ENCODE measurements around the gene TGM6. TPM values are rescaled to one million over a fixed set of nuclear protein-coding genes. Genes with fewer than 3 reads are reported as not detected.

The TGM6 gene
- total RNA-seq, 1 experiment from 2014 or later: not detected

DNA sequence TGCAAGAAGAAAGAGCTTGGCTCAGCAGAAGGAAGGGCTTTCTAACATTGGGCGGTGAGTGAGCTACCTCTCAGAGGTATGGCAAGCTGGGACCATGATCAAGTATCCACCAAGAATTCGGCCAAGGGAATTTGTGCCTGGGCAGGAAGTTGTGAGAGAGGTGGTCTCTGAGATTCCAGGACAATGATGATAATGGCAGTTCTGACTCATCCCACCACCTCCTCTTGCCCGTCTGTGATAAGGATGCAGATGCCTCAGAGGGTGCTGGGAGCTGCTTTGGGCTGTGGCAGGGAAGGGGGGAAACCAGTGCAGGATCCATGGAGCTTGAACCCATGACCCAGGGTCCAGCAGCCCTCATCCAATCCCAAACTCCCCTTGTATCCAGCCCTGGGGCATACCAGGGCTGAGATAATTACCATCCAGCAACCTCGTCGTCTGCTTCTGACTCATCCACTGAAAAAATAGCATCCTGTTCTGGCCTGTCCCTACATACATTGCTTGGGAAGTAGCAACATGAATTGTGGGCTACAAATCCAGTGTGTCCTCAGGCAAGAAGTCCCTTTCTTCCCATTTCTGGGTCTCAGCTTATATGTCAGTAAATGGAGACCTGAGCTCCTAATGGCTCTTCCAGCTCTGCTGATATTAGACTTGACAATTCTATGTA is 5.9 kb downstream of the TGM6 start:
- H3K36me3 Mint-ChIP-seq: no peaks in the 10 kb centered on the region; the same call in 1 of the 2 replicates
- no peaks in the 10 kb centered on the region; the same call in 1 of the 2 replicates for H3K27me3 Mint-ChIP-seq (ENCODE audit: low read depth)
- ATAC-seq (no peak), DNase-seq (ENCODE audit: low spot score) (no peak)
- no peaks in the 10 kb centered on the region for H3K4me1 Mint-ChIP-seq
- CTCF ChIA-PET: interaction anchor here (0.6 to 2.3 kb wide), 45 partner anchors 8 to 380 kb away, joined by 3 to 31 read pairs (median 5); partner anchors contain the start of genes NOP56 and SNRPB
- H3K9me3 Mint-ChIP-seq: peaks cover 30% of the 10 kb centered on the region
- POLR2A ChIA-PET: interaction anchor here (0.9 kb wide), 1 partner anchor 179 kb away, joined by 4 read pairs; no protein-coding TSS in a partner anchor
- no peak for TF ChIP-seq NFATC4 (CRISPR knock-in tag; IDR thresholded peaks at IDR 0.05)
- no peak for TF ChIP-seq TCF7 (CRISPR knock-in tag; IDR thresholded peaks at IDR 0.05; ENCODE audit: low read depth)
- H3K4me3 Mint-ChIP-seq: no peak overlapping the region
- no peak overlapping the region; the same call in 1 of the 2 replicates for H3K27ac Mint-ChIP-seq

- Mint-ChIP-seq H3K36me3 (no peaks in the 10 kb centered on the region; the same call in 1 of the 2 replicates), H3K27me3 (ENCODE audit: low read depth) (no peaks in the 10 kb centered on the region; the same call in 1 of the 2 replicates), H3K27ac (no peak overlapping the region; the same call in 1 of the 2 replicates), H3K4me1 (no peaks in the 10 kb centered on the region), H3K4me3 (no peak overlapping the region), H3K9me3 (peaks cover 28% of the 10 kb centered on the region)
- POLR2A ChIA-PET: interaction anchor here (0.9 kb wide), 1 partner anchor 180 kb away, joined by 4 read pairs; no protein-coding TSS in a partner anchor
- peak; percentile 73 for DNase-seq (ENCODE audit: low spot score)
- TF ChIP-seq, protein P1, sequence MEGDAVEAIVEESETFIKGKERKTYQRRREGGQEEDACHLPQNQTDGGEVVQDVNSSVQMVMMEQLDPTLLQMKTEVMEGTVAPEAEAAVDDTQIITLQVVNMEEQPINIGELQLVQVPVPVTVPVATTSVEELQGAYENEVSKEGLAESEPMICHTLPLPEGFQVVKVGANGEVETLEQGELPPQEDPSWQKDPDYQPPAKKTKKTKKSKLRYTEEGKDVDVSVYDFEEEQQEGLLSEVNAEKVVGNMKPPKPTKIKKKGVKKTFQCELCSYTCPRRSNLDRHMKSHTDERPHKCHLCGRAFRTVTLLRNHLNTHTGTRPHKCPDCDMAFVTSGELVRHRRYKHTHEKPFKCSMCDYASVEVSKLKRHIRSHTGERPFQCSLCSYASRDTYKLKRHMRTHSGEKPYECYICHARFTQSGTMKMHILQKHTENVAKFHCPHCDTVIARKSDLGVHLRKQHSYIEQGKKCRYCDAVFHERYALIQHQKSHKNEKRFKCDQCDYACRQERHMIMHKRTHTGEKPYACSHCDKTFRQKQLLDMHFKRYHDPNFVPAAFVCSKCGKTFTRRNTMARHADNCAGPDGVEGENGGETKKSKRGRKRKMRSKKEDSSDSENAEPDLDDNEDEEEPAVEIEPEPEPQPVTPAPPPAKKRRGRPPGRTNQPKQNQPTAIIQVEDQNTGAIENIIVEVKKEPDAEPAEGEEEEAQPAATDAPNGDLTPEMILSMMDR (IDR thresholded peaks at IDR 0.05): peak; percentile 50
- TF ChIP-seq STAT6 (CRISPR knock-in tag; conservative IDR thresholded peaks at IDR 0.05; ENCODE audit: low read depth): no peak
- CTCF ChIA-PET: interaction anchor here (0.6 to 2.3 kb wide), 45 partner anchors 9 to 380 kb away, joined by 3 to 31 read pairs (median 5); partner anchors contain the start of genes NOP56 and SNRPB
- peak; percentile 85 for ATAC-seq
Measured at GRCh38 chr20:2387180-2387577, 6.5 kb downstream of the TGM6 start.

DNA sequence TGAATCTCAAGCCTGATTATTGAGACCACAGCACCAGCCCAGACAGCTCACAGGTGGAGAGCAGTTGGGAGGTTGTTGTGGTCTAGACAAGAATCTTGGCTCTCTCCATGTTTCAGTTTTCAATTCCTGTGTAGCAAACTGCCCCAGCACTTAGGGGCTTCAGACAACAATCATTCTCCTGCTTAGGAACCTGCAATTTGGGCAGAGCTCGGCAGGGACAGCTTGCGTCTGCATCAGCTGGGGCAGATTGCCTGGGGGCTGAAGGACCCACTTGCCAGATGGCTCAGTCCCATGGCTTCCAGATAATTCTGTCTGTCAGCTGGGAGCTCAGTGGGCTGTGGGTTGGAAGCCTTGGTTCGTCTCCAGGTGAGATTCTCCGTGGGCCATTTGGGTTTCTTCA is 6.9 kb downstream of the TGM6 start:
- no peak overlapping the region for H3K27ac Mint-ChIP-seq
- ChIA-PET CTCF (interaction anchor here (0.6 to 2.3 kb wide), 43 partner anchors 9 to 381 kb away, joined by 3 to 31 read pairs (median 5); partner anchors contain the start of genes NOP56 and SNRPB), POLR2A (interaction anchor here (0.9 kb wide), 1 partner anchor 180 kb away, joined by 4 read pairs; no protein-coding TSS in a partner anchor)
- no peaks in the 10 kb centered on the region; the same call in 1 of the 2 replicates for H3K36me3 Mint-ChIP-seq
- no peaks in the 10 kb centered on the region for H3K4me1 Mint-ChIP-seq
- ATAC-seq (no peak), DNase-seq (ENCODE audit: low spot score) (no peak)
- no peaks in the 10 kb centered on the region; the same call in 1 of the 2 replicates for H3K27me3 Mint-ChIP-seq (ENCODE audit: low read depth)
- H3K4me3 Mint-ChIP-seq: no peak overlapping the region
- H3K9me3 Mint-ChIP-seq: peaks cover 26% of the 10 kb centered on the region
- TF ChIP-seq ZNF671 (CRISPR knock-in tag; IDR thresholded peaks at IDR 0.05) (no peak), MXD4 (CRISPR knock-in tag; IDR thresholded peaks at IDR 0.05; ENCODE audit: borderline replicate concordance) (no peak), IRF1 (CRISPR knock-in tag; IDR thresholded peaks at IDR 0.05) (no peak), CBFB (CRISPR knock-in tag; IDR thresholded peaks at IDR 0.05; ENCODE audit: low read depth) (no peak), GTF2I (CRISPR knock-in tag; conservative IDR thresholded peaks at IDR 0.05) (no peak), TP53 (CRISPR knock-in tag; IDR thresholded peaks at IDR 0.05) (no peak), ZNF416 (CRISPR knock-in tag; IDR thresholded peaks at IDR 0.05) (no peak), ZNF396 (CRISPR knock-in tag; IDR thresholded peaks at IDR 0.05; ENCODE audit: borderline replicate concordance) (no peak), ZNF121 (CRISPR knock-in tag; IDR thresholded peaks at IDR 0.05) (no peak), ARID4B (CRISPR knock-in tag; IDR thresholded peaks at IDR 0.05; ENCODE audit: borderline replicate concordance) (no peak), SOX15 (CRISPR knock-in tag; IDR thresholded peaks at IDR 0.05) (no peak)
- TF ChIP-seq, protein P2, sequence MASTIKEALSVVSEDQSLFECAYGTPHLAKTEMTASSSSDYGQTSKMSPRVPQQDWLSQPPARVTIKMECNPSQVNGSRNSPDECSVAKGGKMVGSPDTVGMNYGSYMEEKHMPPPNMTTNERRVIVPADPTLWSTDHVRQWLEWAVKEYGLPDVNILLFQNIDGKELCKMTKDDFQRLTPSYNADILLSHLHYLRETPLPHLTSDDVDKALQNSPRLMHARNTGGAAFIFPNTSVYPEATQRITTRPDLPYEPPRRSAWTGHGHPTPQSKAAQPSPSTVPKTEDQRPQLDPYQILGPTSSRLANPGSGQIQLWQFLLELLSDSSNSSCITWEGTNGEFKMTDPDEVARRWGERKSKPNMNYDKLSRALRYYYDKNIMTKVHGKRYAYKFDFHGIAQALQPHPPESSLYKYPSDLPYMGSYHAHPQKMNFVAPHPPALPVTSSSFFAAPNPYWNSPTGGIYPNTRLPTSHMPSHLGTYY (CRISPR knock-in tag; IDR thresholded peaks at IDR 0.05): no peak
- TF ChIP-seq, protein P3, sequence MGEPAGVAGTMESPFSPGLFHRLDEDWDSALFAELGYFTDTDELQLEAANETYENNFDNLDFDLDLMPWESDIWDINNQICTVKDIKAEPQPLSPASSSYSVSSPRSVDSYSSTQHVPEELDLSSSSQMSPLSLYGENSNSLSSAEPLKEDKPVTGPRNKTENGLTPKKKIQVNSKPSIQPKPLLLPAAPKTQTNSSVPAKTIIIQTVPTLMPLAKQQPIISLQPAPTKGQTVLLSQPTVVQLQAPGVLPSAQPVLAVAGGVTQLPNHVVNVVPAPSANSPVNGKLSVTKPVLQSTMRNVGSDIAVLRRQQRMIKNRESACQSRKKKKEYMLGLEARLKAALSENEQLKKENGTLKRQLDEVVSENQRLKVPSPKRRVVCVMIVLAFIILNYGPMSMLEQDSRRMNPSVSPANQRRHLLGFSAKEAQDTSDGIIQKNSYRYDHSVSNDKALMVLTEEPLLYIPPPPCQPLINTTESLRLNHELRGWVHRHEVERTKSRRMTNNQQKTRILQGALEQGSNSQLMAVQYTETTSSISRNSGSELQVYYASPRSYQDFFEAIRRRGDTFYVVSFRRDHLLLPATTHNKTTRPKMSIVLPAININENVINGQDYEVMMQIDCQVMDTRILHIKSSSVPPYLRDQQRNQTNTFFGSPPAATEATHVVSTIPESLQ (CRISPR knock-in tag; IDR thresholded peaks at IDR 0.05): no peak

Data from WTC11 (cell line).